OCI-LY3 (cell line): ENCODE measurements around the gene SLCO2B1.

ENCODE experiments used
- H2AFZ ChIP-seq: fragments of 200-600, 300-600 bp; shearing (Covaris generic); 2 replicates; pipeline ENCODE4 v1.6.0; 2014; ENCODE audit warnings: antibody characterized with exemption, low read depth, low read length
- H3K27ac ChIP-seq: fragments of 200-600, 300-600 bp; sonication (generic); 2 replicates; pipeline ENCODE4 v1.5.1; 2014; ENCODE audit warnings: mild to moderate bottlenecking, low read length, moderate library complexity, mixed read lengths
- H3K27me3 ChIP-seq: fragments of 200-600, 300-600 bp; sonication (generic); 2 replicates; pipeline ENCODE4 v1.6.1; 2014; ENCODE audit warnings: low read depth, low read length, mixed read lengths
- H3K36me3 ChIP-seq: fragments of 200-600, 300-600 bp; sonication (generic); replicated peaks from 2 replicates; pipeline ENCODE3; 2014; ENCODE audit warnings: low read depth, low read length, mixed read lengths
- H3K4me1 ChIP-seq: fragments of 300-600, 200-600 bp; sonication (generic); 2 replicates; pipeline ENCODE4 v1.6.1; 2014; ENCODE audit warnings: low read length, mixed read lengths
- H3K4me2 ChIP-seq: fragments of 200-600, 300-600 bp; sonication (generic); 2 replicates; pipeline ENCODE4 v1.6.1; 2014; ENCODE audit warnings: low read length, mixed read lengths
- H3K4me3 ChIP-seq: fragments of 300-600, 200-600 bp; sonication (generic); 2 replicates; pipeline ENCODE4 v1.5.1; 2014; ENCODE audit warnings: antibody characterized with exemption, mild to moderate bottlenecking, low read length, moderate library complexity
- H3K79me2 ChIP-seq: fragments of 300-600, 200-600 bp; shearing (Covaris generic); 2 replicates; pipeline ENCODE4 v1.6.1; 2014; ENCODE audit warnings: mild to moderate bottlenecking, low read length, mixed read lengths
- H3K9ac ChIP-seq: fragments of 300-600, 200-600 bp; shearing (Covaris generic); 2 replicates; pipeline ENCODE4 v1.6.0; 2014; ENCODE audit warnings: mild to moderate bottlenecking, low read length, moderate library complexity
- H3K9me3 ChIP-seq: fragments of 200-600, 300-600 bp; shearing (Covaris generic); 2 replicates; pipeline ENCODE4 v1.6.1; 2014; ENCODE audit warnings: low read length, mixed read lengths; ENCODE audit not compliant: insufficient read depth
- H4K20me1 ChIP-seq: fragments of 200-600, 300-600 bp; sonication (generic); 2 replicates; pipeline ENCODE4 v1.6.1; 2016; ENCODE audit warnings: low read length, mixed read lengths; ENCODE audit not compliant: insufficient read depth
- CTCF ChIP-seq: fragments of 200-600, 300-600 bp; sonication (generic); IDR thresholded peaks from 2 replicates; pipeline ENCODE4 v1.5.1; 2014; ENCODE audit warnings: antibody characterized with exemption, low read length, low read depth
- EZH2phosphoT487 ChIP-seq: fragments of 200-600 bp; shearing (Covaris generic); IDR thresholded peaks from 2 replicates; pipeline ENCODE4 v1.6.1; 2018; ENCODE audit warnings: antibody characterized with exemption, mixed run types, low read depth

The SLCO2B1 gene

DNA sequence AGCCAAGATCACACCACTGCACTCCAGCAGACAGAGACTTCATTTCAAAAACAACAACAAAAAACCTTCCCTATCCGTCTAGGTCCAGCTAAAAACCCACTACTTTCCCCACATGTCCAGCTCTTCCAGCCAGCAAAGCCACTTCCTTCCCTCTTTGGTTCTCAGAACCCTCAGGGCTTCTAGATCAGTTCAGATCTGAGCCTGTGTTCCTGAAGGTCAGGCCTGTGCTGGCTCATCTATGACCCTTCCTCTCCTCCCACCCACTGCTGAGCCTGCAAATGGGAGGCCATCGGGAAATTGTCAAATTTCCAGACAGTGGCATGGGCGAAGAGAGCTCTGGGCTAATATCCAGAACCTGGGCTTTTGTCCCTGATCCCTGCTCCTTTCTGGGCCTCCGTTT lies 37.8 kb downstream of the SLCO2B1 start:
- H3K79me2 ChIP-seq = no peaks in the 10 kb centered on the region
- no peak overlapping the region for H3K27ac ChIP-seq
- TF ChIP-seq EZH2phosphoT487 = no peak
- TF ChIP-seq CTCF = no peak
- no peak overlapping the region for H3K9ac ChIP-seq
- H4K20me1 ChIP-seq = no peaks in the 10 kb centered on the region
- H3K4me3 ChIP-seq = no peak overlapping the region
- H3K36me3 ChIP-seq = no peaks in the 10 kb centered on the region
- no peak overlapping the region for H3K4me2 ChIP-seq
- H3K9me3 ChIP-seq = no peaks in the 10 kb centered on the region
- no peaks in the 10 kb centered on the region for H3K4me1 ChIP-seq
- no peak overlapping the region for H2AFZ ChIP-seq
- H3K27me3 ChIP-seq = no peaks in the 10 kb centered on the region

DNA sequence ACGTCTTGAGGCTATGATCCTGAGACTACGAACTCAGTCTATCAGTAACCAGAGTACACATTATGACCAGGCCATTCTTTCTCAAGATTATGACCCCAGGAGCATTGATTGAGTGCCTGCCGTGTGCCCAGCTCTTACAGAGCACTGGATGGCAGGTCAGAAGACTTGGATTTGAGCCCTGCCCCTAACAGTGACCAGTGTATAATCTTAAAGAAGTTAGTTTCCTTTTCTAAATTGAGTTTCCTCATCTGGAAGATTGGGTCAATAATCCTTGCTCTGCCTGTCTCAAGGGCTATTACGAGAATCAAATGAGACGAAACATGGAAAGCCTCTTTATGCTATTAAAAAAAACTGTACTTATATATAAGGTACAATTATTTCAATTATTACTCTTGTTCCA lies 38.2 kb downstream of the SLCO2B1 start:
- H2AFZ ChIP-seq = no peak overlapping the region
- no peak overlapping the region for H3K27ac ChIP-seq
- no peak overlapping the region for H3K4me3 ChIP-seq
- no peaks in the 10 kb centered on the region for H3K79me2 ChIP-seq
- H3K4me2 ChIP-seq = no peak overlapping the region
- no peaks in the 10 kb centered on the region for H4K20me1 ChIP-seq
- TF ChIP-seq CTCF = no peak
- TF ChIP-seq EZH2phosphoT487 = no peak
- H3K36me3 ChIP-seq = no peaks in the 10 kb centered on the region
- H3K27me3 ChIP-seq = no peaks in the 10 kb centered on the region
- no peak overlapping the region for H3K9ac ChIP-seq
- H3K9me3 ChIP-seq = no peaks in the 10 kb centered on the region
- no peaks in the 10 kb centered on the region for H3K4me1 ChIP-seq

DNA sequence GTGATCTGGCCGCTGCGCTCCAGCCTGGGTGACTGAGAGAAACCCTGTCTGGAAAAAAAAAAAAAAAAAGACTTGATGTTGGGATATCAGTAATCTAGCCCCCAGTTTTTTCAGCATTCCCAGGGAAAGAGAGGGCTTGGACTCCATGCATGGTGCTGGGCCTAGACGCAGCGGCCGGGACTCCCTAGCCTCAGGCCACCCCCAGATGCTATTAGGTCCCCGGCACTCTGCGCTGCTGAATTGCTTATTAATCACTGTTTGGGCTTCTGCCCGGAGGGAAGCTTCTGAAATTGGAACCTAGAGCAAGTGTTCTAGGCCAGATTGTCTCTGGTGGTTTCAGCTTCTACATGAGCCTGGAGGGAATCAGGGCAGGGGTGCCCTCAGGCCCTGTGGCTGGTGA lies 39.0 kb downstream of the SLCO2B1 start:
- no peak overlapping the region for H3K27ac ChIP-seq
- H3K4me2 ChIP-seq = no peak overlapping the region
- H3K4me1 ChIP-seq = no peaks in the 10 kb centered on the region

GRCh38 chr11:75190652-75191329 lies 39.9 kb downstream of the SLCO2B1 start:
- H3K4me3 ChIP-seq = no peak overlapping the region
- TF ChIP-seq CTCF (no peak), EZH2phosphoT487 (no peak)
- no peaks in the 10 kb centered on the region for H3K27me3 ChIP-seq
- H3K4me1 ChIP-seq = no peaks in the 10 kb centered on the region
- H4K20me1 ChIP-seq = no peaks in the 10 kb centered on the region
- no peaks in the 10 kb centered on the region for H3K79me2 ChIP-seq
- H2AFZ ChIP-seq = no peak overlapping the region
- H3K27ac ChIP-seq = no peak overlapping the region
- H3K9me3 ChIP-seq = no peaks in the 10 kb centered on the region
- no peak overlapping the region for H3K9ac ChIP-seq
- H3K4me2 ChIP-seq = no peak overlapping the region
- H3K36me3 ChIP-seq = no peaks in the 10 kb centered on the region

More for the DNA sequence above, 39.0 kb downstream of the SLCO2B1 start:
- no peak overlapping the region for H2AFZ ChIP-seq
- no peaks in the 10 kb centered on the region for H3K79me2 ChIP-seq
- no peak overlapping the region for H3K9ac ChIP-seq
- H3K27me3 ChIP-seq = no peaks in the 10 kb centered on the region
- H4K20me1 ChIP-seq = no peaks in the 10 kb centered on the region
- H3K9me3 ChIP-seq = no peaks in the 10 kb centered on the region
- no peak overlapping the region for H3K4me3 ChIP-seq
- TF ChIP-seq EZH2phosphoT487 (no peak), CTCF (no peak)
- H3K36me3 ChIP-seq = no peaks in the 10 kb centered on the region
